ENCODE measurements around the gene EDARADD.
"Not testable (repeated sequence)": the region's sequence is repeated elsewhere in the genome, so short reads cannot be mapped to it uniquely, and the experiment has no call there.

The EDARADD gene

GRCh38 chr1:236438614-236439013 is 44.5 kb downstream of the EDARADD start:
- H3K27ac ChIP-seq: no peak overlapping the region
- TF ChIP-seq ZFX (IDR thresholded peaks at IDR 0.05): no peak
- TF ChIP-seq CTCF (conservative IDR thresholded peaks at IDR 0.05): no peak

- no peak for TF ChIP-seq ZFX (IDR thresholded peaks at IDR 0.05)
- no peak for TF ChIP-seq CTCF (conservative IDR thresholded peaks at IDR 0.05)
- no peak overlapping the region for H3K27ac ChIP-seq
These were observed 46.3 kb downstream of the EDARADD start for GRCh38 chr1:236440373-236440772.

DNA sequence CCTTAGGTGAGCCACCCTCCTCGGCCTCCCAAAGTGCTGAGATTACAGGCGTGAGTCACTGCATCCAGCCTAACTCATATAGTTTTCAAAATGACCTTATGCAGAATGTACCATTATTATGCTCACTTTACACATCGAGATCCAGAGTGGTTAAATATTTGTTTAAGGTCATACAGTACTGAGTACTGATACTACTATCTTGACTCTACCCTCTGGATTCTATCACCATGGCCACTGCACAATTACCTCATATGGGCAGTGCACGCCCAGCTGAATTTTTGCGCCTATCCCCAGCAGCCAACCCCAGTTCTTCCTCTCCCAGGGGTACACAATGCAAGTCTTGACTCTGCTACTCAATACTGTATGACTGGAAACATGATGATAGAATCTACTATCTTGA is 56.7 kb downstream of the EDARADD start:
- no peak overlapping the region for H3K27ac ChIP-seq
- TF ChIP-seq ZFX (IDR thresholded peaks at IDR 0.05) (no peak), CTCF (conservative IDR thresholded peaks at IDR 0.05) (no peak)

DNA sequence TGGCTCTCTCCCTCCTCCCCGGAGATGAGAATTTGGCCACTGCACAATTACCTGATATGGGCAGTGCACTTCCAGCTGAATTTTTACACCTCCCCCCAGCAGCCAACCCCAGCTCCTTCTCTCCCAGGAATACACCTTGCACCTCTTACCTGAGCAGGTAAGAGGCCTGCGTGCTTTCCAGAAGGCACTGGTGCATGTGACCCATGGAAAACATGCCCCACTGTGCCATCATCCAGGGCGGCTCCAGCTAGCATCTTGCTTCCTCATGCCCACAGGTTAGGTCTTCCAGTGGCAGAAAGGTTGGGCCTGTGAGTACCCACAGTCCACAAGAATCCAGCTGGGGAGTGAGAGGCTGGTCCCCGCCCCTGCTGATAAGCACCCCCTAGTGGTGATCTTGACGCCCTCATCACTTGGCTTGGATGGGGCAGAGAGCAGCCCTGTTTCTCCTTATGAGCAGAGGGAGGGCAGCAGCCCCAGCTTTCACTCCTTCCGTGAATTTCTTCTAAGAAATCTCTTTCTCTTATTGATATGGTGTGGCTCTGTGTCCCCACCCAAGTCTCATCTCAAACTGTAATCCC is 57.8 kb downstream of the EDARADD start:
- H3K27ac ChIP-seq: no peak overlapping the region
- TF ChIP-seq ZFX (IDR thresholded peaks at IDR 0.05): no peak
- peak; percentile 73 for TF ChIP-seq CTCF (conservative IDR thresholded peaks at IDR 0.05)

- H3K27ac ChIP-seq: no peak overlapping the region
- no peak for TF ChIP-seq ZFX (IDR thresholded peaks at IDR 0.05)
These were observed 61.2 kb downstream of the EDARADD start for GRCh38 chr1:236455243-236455642.

- TF ChIP-seq ZFX (IDR thresholded peaks at IDR 0.05) (no peak), CTCF (conservative IDR thresholded peaks at IDR 0.05) (no peak)
- no peak overlapping the region for H3K27ac ChIP-seq
These were observed 63.7 kb downstream of the EDARADD start for GRCh38 chr1:236457775-236458174.

GRCh38 chr1:236458996-236459395 is 64.9 kb downstream of the EDARADD start:
- no peak overlapping the region for H3K27ac ChIP-seq
- TF ChIP-seq ZFX (IDR thresholded peaks at IDR 0.05) (no peak), CTCF (conservative IDR thresholded peaks at IDR 0.05) (no peak)

DNA sequence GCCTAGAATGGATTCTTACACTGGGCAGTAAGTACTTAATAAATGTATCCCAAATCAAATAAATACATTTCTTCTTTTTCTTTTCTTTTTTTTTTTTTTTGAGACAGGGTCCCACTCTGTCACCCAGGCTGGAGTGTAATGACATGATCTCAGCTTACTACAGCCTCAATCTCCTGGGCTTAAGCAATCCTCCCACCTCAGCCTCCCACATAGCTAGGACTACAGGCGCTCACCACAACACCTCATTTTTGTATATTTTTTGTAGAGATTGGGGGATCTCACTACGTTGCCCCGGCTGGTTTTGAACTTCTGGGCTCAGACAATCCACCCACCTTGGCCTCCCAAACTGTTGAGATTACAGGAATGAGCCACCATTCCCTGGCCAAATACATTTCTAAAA is 66.0 kb downstream of the EDARADD start:
- H3K27ac ChIP-seq: no peak overlapping the region
- no peak for TF ChIP-seq ZFX (IDR thresholded peaks at IDR 0.05)
- no peak for TF ChIP-seq CTCF (conservative IDR thresholded peaks at IDR 0.05)

DNA sequence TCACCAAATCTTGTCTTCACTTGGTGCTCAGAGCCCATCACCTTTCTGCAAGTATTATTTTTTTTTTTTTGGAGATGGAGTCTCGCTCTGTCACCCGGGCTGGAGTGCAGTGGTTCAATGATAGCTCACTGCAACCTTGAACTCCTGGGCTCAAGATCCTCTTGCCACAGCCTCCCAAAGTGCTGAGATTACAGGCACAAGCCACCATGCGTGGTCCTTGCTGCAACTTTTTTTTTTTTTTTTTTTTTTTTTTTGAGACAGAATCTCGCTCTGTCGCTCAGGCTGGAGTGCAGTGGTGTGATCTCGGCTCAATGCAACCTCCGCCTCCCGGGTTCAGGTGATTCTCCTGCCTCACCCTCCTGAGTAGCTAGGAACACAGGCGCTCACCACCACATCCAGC is 70.1 kb downstream of the EDARADD start:
- H3K27ac ChIP-seq: not testable (repeated sequence)
